Astrocyte of the spinal cord (primary cell): ENCODE results near the gene G3BP2.
"Not testable (repeated sequence)": the region's sequence is repeated elsewhere in the genome, so short reads cannot be mapped to it uniquely, and the experiment has no call there.

Source experiments
- DNase-seq: peaks from one replicate; pipeline ENCODE4 v3.0.0; 2011; ENCODE audit warnings: low read depth, low spot score
- H3K4me3 ChIP-seq: 2 replicates; pipeline ENCODE4 v1.5.1; 2011; ENCODE audit warnings: low read depth, mild to moderate bottlenecking, low read length, moderate library complexity
- in situ Hi-C: cut with HindIII; loops from 2 replicates; pipeline ENCODE4 v1.10.0; 2017; ENCODE audit warnings: low sequenced_read_pairs
- TF ChIP-seq, protein P1 (sequence below): IDR thresholded peaks from 2 replicates; pipeline ENCODE4 v1.5.1; 2012; ENCODE audit warnings: low read depth, mild to moderate bottlenecking, low read length, inconsistent platforms

Gene G3BP2

DNA sequence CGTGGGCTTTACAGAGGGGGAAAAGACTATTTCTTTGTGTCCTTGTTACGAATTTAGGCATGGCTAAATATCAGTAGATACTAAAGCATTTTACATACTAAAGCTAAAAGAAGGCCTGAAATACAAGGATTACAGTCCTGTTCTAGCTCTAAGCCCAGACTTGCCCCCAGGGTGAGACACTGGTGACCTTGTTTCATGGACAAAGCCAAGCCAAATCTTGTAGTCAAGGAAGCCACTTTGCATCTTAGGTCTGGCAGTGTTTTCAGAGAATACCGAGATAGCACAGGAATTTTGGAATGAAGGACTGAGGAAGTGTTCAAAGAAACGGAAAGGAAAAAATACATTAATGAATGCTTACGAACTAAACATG lies 733 bp upstream of the G3BP2 start:
- TF ChIP-seq, protein P1, sequence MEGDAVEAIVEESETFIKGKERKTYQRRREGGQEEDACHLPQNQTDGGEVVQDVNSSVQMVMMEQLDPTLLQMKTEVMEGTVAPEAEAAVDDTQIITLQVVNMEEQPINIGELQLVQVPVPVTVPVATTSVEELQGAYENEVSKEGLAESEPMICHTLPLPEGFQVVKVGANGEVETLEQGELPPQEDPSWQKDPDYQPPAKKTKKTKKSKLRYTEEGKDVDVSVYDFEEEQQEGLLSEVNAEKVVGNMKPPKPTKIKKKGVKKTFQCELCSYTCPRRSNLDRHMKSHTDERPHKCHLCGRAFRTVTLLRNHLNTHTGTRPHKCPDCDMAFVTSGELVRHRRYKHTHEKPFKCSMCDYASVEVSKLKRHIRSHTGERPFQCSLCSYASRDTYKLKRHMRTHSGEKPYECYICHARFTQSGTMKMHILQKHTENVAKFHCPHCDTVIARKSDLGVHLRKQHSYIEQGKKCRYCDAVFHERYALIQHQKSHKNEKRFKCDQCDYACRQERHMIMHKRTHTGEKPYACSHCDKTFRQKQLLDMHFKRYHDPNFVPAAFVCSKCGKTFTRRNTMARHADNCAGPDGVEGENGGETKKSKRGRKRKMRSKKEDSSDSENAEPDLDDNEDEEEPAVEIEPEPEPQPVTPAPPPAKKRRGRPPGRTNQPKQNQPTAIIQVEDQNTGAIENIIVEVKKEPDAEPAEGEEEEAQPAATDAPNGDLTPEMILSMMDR: no peak
- H3K4me3 ChIP-seq: peak overlapping the region; percentile 99

DNA sequence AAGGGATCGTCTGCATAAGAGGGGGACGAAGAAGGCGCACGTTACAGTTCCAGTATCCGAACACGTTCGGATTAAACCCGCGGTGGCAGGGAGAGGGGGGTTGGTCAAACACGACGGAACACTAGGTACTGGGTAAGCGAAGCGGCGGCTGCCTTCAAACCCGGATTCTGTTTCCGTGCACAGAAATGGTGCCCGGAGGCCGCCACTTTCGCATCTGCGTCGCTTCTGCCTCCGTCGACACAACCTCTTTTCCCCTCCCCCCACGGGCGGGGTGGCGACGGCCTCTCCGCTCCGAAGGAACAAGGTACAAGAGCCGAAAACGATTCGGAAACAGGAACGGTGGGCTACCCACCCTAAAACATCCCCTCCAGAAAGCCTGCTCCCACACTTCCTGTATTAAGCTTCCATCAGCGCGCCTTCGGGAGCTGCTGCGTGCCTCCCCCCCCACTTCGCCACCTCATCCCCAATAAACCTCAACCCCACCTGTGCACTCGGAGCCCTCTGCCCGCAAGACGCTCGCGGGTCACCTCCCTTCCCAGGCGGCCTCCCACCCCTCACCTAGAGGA lies 667 bp downstream of the G3BP2 start:
- peak overlapping the region; percentile 99 for H3K4me3 ChIP-seq
- in situ Hi-C loops: no loop called here
- TF ChIP-seq, protein P1: no peak
- peak; percentile 45 for DNase-seq

More for the DNA sequence above, 733 bp upstream of the G3BP2 start:
- DNase-seq: no peak
- in situ Hi-C loops: no loop called here

DNA sequence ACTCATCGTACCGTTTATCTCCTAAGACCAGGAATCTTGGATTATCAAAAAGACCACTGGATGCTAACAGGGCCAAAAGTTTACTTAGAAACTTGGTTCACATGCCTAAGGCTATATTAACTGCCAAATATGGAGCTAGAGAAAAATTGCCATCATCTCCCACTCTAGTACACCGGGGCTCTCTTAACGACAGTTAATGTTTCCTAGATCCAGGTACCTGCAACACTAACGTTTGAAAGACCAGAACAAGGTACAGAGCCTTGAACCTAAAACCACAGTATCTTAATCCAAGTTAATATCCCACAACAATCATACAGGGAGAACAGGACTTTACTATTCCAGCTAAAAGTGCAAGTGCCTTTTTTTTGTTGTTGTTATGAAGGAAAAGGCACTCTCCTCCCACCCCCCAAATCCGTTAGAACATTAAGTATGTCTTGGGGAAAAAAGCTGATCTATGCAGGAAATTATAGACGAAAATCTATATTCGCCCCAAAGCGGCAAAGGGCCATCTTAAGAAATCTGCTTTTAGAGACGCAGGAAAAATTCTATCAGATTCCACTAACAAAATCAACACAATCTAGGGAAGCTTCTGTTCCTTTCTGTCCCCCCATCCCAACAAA lies 1.3 kb downstream of the G3BP2 start:
- H3K4me3 ChIP-seq: peak overlapping the region; percentile 99
- TF ChIP-seq, protein P1: no peak
- peak; percentile 11 for DNase-seq
- in situ Hi-C loops: no loop called here

DNA sequence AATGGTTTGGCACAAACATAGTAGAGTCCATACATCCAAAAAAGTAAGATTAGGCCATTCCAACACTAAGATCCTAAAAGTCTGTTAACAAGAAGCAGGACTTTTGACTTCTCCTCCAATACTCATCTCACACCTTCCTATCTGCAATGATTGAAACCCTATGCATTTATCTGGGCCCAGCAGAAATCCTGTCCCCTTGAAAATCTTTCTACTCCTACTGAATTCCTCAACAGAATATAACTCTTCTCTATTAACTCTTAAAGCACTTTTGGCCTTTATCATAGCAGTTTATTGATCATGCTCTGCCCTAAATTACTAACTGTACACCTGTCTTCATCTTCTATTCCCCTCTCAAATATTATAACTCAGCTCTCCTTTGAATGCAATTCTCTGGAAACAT lies 4.6 kb downstream of the G3BP2 start:
- in situ Hi-C loops: no loop called here
- TF ChIP-seq, protein P1: no peak
- H3K4me3 ChIP-seq: no peak overlapping the region
- DNase-seq: no peak

DNA sequence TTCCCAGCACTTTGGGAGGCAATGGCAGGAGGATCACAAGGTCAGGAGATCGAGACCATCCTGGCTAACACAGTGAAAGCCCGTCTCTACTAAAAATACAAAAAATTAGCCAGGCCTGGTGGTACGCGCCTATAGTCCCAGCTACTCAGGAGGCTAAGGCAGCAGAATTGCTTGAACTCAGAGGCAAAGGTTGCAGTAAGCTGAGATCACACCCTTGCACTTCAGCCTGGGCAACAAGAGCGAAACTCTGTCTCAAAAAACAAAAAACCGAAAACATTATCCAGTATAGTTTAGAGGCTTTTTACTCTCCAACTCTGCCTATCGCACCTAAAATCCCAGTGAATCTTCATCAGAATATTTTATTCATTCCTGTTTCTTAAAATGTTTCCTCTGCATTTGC lies 5.6 kb downstream of the G3BP2 start:
- H3K4me3 ChIP-seq, DNase-seq, in situ Hi-C loops: not testable (repeated sequence)

DNA sequence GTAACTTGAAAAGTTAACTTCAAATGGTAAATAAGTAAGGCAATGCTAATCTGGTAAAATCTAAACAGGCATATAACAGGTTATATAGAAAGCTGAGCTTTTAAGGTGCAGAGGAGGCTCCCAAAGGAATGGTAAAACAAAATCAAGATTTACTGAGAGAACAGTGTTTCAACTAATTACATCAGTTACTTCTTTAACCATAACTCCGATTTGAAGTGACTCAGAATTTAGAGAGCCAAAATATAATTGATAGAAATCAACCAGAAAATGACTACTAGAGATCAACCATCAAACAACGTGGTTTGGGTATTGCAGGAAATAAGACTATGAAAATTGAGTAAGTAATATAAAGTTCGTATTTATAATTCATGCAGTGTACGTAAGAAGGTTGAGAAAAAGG lies 6.9 kb downstream of the G3BP2 start:
- no peak overlapping the region for H3K4me3 ChIP-seq
- in situ Hi-C loops: no loop called here
- TF ChIP-seq, protein P1: no peak
- no peak for DNase-seq

DNA sequence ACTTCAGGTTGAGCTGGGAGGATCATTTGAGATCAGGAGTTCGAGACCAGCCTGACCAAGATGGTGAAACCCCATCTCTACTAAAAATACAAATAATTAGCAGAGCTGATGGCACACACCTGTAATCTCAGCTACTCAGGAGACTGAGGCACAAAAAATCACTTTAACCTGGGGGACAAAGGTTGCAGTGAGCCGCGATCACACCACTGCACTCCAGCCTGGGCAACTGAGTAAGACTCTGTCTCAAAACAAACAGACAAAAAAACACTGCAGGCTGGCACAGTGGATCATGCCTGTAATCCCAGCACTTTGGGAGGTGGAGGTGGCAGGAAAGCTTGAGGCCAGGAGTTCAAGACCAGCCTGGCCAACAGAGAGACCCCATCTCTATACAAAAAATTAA lies 8.6 kb downstream of the G3BP2 start:
- DNase-seq, in situ Hi-C loops, H3K4me3 ChIP-seq: not testable (repeated sequence)

DNA sequence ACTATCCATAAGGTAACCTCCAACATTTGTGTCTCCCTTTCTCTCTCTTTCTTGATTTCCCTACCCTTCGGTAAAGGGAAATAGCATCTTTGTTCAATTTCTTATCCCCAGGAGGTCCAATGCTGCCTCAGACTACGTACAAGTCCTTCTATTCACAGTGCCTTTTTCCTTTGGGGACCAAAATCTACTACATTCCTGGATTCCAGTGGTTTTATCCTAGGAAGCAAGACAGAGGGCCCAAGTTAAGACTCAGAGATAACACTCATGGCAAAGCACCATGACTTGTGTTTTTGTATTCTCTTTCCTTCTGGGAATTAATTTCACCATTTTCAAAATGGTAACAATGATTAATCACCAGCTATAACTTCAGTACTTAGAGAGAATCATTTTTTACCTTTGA lies 10.6 kb downstream of the G3BP2 start:
- in situ Hi-C loops: no loop called here
- DNase-seq: no peak
- TF ChIP-seq, protein P1: no peak
- H3K4me3 ChIP-seq: no peak overlapping the region
